ACHN (cell line): ENCODE data around the gene APBB1.
"Not testable (repeated sequence)": the region's sequence is repeated elsewhere in the genome, so short reads cannot be mapped to it uniquely, and the experiment has no call there.

Experiments used
- DNase-seq: peaks from one replicate; pipeline ENCODE4 v3.0.0-alpha.2; 2015
- in situ Hi-C: cut with HindIII; loops from 2 replicates; pipeline ENCODE4 v1.10.0; 2017; ENCODE audit warnings: low sequenced_read_pairs, low pct_ligation_motif_present, low pct_unique_long_range_greater_than_20kb

The APBB1 gene

DNA sequence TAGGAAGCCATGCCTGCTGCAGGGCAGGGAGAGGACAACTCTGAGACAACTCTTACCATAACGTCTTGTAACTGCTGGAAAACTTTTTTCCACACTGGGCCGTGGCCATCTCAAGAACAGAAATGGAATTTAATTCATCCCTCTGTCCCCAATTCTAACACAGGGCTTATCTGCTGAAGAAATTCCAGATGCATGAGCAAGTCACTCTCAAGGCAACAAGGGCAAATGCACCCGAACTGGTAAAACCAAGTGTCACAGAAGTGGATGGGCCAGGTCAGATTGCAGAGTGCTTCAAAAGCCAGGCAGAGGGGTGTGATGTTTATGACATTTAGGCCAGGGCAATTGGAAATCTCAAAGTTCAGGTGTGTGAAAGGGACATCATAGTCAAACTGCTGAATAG lies 21.3 kb downstream of the APBB1 start:
- in situ Hi-C loops = no loop called here
- DNase-seq = no peak

DNA sequence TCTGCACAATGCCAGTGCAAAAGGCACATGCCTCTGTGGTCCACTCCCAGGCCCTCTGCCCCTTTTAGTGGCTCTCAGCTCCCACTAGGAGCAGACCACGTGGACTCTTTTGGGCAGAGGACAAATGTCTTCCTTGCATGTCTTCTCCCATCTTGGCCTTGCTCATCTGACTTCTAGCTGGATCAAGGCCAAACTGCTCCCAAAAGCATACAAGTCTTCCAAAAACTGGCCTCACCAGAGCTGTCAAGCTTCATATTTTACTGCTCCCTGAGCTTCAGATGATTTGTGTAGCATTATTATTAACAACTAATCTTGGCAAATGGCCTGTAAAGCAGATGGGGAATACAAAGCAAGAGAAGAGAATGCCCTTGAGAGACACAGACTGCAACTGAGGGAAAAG lies 21.7 kb downstream of the APBB1 start:
- no peak for DNase-seq
- in situ Hi-C loops = no loop called here

DNA sequence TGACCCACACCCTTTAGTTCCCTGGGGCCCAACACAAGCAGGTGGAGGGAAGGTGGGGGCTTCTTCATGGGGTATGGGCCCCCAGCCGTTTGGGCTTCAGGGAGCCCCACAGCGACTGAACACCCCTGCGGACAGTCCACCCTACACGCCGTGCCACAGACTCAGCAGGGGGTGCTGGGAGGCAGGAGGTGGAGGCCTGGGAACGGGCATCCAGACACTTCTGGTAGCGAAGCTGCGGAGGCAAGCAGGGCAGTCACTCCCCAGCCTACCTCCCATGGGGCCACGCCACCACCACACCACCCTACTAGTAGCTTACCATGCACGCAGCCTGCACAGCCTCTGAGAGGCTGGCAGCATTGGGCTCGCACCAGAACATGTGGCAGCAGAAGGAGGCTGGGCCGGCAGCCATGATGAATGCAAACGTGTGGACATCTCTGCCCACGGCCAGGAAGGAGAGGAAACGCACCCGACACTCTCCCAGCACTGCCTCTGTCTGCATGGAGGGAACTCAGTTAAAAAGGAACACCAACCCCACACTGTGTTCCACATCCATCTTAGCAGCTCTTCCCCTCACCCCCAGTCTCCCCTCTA lies 23.3 kb downstream of the APBB1 start:
- in situ Hi-C loops = no loop called here
- no peak for DNase-seq

DNA sequence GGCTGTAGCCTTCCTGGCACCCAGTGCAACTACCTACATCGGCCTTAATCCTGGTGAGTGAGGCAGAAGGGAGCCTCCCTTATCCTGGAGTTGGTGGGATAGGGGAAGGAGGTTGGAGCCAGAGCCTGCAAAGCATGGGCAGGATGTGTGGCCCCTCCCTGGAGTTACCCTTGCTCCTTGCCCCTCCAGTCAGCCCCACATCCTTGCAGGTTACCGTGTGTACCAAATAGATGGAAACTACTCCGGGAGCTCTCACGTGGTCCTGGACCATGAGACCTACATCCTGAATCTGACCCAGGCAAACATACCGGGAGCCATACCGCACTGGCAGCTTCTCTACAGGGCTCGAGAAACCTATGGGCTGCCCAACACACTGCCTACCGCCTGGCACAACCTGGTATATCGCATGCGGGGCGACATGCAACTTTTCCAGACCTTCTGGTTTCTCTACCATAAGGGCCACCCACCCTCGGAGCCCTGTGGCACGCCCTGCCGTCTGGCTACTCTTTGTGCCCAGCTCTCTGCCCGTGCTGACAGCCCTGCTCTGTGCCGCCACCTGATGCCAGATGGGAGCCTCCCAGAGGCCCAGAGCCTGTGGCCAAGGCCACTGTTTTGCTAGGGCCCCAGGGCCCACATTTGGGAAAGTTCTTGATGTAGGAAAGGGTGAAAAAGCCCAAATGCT lies 24.8 kb downstream of the APBB1 start:
- no peak for DNase-seq
- in situ Hi-C loops = no loop called here

DNA sequence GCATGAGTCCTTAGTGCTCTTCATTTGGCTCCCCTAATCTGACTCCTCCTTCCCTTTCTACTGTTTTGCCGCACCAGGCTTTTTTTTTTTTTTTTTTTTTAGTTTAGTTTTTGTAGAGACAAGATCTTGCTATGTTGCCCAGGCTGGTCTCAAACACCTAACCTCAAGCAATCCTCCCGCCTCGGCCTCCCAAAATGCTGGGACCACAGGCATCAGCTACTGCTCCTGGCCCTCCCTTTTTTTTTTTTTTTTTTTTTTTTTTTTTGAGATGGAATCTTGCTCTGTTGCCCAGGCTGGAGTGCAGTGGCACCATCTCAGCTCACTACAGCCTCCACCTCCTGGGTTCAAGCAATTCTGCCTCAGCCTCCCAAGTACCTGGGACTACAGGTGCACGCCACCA lies 26.6 kb downstream of the APBB1 start:
- DNase-seq, in situ Hi-C loops: not testable (repeated sequence)

DNA sequence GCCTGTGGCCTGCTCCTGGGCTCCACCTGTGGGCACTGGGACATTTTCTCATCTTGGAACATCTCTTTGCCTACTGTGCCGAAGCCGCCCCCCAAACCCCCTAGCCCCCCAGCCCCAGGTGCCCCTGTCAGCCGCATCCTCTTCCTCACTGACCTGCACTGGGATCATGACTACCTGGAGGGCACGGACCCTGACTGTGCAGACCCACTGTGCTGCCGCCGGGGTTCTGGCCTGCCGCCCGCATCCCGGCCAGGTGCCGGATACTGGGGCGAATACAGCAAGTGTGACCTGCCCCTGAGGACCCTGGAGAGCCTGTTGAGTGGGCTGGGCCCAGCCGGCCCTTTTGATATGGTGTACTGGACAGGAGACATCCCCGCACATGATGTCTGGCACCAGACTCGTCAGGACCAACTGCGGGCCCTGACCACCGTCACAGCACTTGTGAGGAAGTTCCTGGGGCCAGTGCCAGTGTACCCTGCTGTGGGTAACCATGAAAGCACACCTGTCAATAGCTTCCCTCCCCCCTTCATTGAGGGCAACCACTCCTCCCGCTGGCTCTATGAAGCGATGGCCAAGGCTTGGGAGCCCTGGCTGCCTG lies 27.3 kb downstream of the APBB1 start:
- in situ Hi-C loops = no loop called here
- DNase-seq = no peak

DNA sequence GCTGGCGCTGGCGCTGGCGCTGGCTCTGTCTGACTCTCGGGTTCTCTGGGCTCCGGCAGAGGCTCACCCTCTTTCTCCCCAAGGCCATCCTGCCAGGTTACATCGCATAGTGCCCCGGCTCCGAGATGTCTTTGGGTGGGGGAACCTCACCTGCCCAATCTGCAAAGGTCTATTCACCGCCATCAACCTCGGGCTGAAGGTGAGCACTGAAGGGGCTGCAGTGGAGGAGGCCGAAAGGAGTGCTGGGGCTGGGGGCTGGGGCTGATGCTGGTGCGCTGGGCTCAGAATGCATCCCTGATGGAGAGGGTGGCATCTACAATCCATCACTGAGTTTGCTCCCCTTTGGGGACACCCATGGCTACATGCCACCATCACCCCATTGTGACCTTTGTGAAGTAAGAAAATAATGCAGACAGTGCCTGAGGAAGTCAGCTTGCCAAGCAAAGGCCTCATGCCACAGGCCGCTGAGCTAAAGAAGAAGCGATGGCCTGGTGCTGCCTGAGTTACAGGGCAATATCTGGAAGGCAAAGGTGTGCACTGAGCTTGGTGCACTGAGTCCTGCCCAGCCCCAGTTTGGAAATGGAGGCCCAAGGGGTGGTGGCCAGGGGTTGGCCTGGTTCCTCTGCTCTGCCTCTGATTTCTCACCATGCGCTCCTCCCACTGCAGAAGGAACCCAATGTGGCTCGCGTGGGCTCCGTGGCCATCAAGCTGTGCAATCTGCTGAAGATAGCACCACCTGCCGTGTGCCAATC lies 28.0 kb downstream of the APBB1 start:
- in situ Hi-C loops = no loop called here
- no peak for DNase-seq

DNA sequence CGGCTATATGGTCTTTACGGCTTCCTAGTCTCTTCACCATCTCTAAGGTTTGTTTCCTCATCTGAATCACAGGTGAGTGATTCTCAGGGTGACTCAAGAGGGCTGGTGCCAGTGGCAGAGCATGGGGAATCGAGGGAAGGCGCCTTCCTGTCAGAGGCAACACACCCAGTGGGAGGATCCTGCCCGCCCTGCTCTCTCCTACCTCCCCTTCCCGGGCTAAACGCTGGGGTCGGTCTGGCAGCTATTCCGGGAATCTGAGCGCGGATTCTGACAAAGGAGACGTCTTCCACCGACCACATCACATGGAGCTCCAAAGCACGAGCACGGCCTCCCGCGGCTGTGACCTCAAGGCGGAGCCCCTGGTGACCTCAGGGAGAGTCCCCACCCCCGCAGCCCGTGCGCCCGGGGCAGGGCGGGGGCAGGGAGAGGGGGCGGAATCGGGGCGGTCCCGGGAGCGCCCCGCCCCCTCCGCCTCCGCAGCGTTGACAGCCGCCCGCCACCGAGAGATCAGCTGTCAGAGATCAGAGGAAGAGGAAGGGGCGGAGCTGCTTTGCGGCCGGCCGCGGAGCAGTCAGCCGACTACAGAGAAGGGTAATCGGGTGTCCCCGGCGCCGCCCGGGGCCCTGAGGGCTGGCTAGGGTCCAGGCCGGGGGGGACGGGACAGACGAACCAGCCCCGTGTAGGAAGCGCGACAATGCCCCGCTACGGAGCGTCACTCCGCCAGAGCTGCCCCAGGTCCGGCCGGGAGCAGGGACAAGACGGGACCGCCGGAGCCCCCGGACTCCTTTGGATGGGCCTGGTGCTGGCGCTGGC lies 28.8 kb downstream of the APBB1 start, which contains the start of gene SMPD1:
TSS of gene SMPD1 (plus strand) at position 570 of the 813 bp plus-strand sequence. CDS start at position 695, 125 bp downstream.
- in situ Hi-C loops = no loop called here
- peak; percentile 84 for DNase-seq

DNA sequence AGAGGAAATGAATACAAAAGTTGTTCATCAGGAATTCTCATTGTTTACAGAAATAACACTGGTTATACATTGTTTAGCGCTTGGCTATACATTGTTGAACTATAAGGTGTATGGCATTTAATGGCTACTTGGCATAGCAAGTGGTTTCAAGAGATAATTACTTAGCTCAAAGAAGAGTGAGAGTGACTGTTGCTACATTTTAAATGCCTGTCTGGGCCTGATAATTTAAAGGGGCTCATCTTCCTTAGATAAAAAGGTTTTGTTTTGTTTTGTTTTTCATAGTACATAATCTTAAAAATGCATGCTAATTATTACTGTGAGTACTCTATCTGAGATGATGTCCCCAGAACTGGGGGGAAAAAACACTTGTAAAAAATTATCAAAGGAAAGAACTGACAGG lies 30.1 kb downstream of the APBB1 start:
- in situ Hi-C loops = no loop called here
- DNase-seq = no peak

DNA sequence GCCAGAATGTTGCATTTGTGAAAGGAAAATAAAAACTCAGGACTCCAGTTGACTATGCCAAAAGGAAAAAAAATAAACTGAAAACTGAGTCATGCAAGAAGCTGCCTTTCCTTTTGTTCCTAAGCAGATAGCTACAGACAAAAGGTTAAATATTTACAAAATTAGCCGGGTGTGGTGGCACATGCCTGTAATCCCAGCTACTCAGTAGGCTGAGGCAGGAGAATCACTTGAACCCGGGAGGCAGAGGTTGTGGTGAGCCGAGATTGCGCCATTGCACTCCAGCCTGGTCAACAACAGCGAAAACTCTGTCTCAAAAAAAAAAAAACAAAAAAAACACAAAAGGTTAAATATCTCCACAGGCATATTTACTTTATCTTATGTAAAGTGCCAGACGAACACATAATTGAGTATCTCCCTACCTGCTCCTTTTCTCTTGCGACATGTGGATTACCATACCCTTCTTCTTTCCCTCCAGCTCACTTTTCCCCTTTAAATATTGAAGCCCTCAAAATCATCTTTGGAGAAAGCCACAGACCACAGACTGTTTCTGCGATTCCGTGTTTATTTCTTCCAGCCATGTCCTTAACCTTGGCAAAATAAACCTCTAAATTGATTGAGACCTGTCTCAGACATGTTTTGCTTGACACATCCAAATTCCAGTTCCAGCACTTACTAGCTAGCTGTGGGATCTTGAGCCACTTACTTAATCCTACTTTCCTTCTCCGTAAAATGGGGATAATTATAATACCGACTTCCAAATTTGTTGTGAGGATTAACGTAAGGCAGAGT lies 30.9 kb downstream of the APBB1 start:
- in situ Hi-C loops = no loop called here
- DNase-seq = peak; percentile 80

DNA sequence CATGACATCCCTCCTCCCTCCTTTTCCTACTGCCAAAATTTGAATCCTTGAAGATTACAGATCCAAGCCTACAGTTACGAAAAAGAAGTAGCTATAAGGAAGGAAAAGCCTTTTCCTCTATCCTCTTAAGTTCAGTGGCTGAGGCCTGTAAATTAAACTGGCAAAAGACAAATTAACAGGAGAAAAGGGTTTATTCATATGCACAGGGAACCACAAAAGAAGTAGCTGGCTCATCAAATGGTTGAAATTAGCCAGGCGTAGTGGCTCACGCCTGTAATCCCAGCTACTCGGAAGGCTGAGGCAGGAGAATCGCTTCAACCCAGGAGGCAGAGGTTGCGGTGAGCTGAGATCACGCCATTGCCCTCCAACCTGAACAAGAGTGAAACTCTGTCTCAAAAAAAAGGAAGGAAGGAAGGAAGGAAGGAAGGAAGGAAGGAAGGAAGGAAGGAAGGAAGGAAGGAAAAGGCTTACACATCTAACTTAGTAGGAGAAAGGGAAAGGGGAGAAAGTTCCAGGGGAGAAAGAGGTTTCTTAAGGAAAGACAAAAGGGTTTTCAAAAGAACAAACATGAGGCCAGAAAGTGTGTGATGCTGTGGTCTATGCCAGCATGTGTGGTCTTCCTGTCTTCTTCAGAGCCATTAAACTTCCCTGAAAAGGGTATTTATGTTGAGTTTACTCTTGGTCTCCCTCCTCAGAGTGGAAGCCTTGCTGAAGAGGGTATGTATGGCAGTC lies 33.7 kb downstream of the APBB1 start:
- in situ Hi-C loops = no loop called here
- DNase-seq = no peak

DNA sequence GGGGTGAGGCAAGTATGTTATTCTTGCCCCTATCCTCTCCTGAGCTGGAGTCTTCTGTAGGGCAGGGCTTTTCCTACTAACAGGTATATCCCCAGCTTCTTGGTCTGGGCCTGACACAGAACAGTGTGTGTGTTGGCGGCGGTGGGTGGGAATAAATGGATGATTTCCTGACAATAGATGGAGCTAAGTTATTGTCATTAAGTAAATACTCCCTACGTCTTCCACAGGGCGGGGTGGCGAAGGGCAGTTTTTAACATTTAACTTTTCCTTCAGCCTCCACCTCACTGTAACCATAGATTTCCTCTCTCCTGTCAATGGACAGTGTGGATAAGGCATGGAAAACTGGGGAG lies 40.3 kb downstream of the APBB1 start:
- DNase-seq = no peak
- in situ Hi-C loops = no loop called here

DNA sequence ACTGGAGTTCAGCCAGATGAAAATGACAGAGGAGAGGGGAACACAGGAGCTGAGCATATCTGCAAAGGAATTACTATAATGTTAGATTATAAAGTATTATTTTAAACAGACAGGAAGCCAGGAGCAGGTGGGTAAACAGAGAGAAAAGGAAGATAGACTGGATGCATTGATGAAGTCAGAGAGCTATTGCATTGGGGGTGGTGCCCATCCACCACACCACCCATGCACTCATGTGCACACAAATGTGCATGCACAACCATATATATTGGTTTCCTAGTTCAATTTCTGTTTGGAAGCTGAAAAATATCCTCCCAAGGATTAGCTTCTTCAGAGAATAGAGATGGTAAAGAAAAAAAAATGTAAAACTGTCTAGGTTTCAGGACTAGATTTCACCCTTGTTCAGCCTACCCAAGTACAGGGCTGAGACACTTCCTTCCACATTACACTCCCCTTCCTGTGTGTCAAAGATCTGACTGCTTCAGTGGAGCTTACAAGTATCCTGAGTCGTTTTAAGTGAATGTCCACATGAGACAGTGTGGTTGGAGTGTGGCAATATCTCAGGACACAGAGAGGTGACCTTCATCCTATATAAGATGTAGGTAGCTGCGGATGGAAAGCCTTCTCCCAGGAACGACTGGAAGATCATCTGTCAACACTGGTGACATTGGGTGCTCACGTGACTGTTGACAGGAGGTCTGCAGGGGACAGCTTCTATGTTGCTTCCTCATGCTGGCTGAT lies 40.8 kb downstream of the APBB1 start:
- in situ Hi-C loops = no loop called here
- DNase-seq = no peak

DNA sequence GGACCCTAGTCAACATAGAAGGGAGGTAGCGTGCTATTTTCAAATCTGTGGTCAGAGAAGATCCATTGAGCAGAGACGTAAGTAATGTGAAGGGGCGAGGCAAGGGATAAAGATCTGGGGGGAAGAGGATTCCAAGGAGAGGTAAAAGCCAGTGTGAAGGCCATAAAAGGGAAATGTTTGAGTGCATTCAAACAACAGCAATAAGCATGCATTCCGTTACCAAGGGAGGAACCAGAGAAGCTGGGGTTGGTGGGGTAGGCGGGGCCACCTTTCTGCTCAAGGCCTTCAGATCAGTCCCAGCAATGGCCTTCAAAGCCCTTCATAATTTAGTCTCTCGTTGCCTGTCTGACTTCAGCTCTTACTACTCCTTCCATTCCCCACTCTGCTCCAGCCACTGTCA lies 47.1 kb downstream of the APBB1 start:
- in situ Hi-C loops = no loop called here
- DNase-seq = no peak

DNA sequence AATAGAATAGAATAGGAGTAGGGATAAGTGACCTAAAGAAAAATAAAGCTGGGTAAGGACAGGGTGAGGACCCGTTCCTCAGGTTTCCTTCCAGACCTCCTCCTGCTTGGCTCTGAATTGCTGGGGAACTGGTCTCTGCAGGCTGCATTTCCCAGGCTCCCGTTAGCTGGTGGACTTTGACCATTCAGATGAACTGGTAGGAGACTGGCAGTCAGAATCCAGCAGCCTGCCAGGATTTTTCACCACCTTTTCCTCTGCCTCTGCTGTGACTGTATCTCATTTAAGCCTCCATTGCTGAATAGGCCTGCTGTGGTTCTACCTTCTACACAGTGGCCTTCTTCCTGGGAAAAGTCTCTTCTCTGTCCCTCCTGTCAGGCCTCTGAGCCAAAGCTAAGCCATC lies 53.2 kb downstream of the APBB1 start:
- in situ Hi-C loops = no loop called here
- no peak for DNase-seq

DNA sequence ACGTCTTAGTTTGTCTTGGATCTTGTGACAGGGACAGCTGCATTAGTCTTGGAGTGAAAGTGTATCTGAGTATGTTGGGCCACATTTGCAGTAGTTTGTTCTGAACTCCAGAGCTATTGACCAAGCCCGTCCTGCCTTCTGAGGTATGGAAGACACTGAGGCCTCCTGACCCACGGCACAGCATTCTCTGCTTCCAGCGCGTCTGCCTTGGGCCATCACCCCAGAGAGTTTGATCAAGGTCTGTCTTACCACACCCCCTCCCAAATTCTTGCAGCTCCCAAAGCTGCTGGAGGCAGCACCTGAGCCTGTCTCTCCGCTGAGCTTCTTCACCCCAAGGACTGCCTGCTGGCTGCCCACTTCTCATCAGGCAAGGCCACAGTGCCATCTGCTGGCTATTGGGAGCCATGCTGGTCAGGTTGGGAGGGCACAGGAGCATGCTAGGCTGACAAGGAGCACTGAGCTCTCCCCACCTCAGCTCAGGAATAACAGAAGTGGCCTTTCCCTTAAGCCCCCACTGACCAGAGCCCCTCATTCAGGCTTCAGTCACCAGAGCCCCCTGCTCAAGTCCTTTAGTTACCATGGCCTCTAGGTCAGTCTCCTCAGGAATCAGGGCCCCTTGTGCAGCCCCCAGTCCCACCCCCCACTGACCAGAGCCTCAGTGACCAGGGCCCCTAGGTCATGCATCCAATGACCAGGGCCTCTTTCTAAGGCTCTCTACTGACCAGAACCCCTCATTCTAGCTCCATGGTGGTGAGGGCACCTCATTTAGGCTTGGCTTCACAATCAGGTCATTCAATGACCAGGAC lies 55.8 kb downstream of the APBB1 start:
- in situ Hi-C loops = no loop called here
- DNase-seq = peak; percentile 64
